ENCODE measurements around the gene NOX1.

NOX1 gene

DNA sequence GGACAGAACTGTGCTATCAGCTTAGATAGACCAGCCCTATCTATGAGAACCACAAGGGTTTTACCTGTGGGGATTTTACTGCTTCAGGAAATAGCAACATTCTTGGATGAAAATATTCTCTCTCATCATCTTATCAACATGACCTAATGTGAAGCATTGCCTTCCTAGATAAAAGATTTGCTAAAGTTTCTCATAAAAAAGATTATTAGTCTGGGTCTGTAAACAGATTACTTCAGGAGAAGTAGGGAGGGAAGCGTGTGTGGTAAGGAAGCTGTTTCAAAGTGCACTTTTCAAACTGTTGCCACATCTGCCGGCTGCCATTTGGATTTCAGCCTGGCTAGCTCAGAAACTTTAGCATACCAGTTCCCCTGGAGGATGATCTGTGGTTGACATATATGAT lies at the start of gene NOX1:
TSS of gene NOX1 (minus strand) at position 35 of the 400 bp plus-strand sequence. CDS start 220 bp downstream, outside the sequence.
- no peak for DNase-seq

DNA sequence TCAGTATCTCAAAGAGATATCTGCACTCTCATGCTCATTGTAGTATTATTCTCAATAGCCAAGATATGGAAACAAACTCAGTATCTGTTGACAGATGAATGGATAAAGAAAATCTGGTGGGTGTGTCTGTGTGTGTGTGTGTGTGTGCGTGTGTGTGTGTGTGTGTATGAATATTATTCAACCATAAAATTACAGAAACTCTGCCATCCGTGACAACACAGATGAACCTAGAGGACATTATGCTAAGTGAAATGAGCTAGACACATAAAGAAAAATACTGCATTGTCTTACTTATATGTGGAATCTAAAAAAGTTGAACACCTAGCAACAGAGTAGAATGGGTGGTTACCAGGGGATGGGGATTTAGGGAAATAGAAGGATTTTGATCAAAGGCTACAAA lies 41.4 kb upstream of the NOX1 start:
- no peak for DNase-seq

DNA sequence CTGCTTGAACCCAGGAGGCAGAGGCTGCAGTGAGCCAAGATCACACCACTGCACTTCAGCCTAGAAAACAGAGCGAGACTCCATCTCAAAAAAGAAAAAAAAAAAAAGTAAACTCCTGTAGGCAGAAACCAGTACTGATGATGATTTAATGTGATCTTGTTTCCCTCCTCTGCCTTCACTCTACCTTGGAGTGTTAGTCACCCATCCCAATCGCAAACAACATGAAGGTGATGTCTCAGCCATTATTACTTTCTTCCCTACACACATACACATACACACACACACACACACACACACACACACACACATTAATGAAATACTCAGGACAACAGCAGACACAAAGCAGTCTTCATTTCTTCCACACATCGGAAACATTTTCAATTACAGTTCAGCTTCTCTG lies 39.0 kb upstream of the NOX1 start:
- no peak for DNase-seq

GRCh38 chrX:100911731-100912130 lies 37.6 kb upstream of the NOX1 start:
- no peak for DNase-seq

DNA sequence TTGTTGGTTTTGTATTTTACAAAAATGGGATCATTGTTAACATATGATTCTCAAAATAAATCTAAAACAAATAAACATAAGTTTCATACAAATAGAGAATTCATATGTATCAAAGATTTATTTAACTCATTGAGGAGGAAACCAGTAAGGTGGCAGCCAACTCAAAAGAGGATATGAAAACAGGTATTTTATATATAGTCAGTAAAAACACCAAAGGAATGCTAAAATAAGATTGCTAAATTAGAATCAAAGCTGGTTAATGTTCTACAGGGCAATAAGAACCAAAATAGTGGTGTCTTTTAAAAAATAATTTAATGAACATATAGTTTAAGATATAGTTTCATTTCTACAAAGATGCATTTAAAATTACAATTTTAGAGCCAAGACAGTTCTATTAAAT lies 31.5 kb upstream of the NOX1 start:
- DNase-seq: no peak

DNA sequence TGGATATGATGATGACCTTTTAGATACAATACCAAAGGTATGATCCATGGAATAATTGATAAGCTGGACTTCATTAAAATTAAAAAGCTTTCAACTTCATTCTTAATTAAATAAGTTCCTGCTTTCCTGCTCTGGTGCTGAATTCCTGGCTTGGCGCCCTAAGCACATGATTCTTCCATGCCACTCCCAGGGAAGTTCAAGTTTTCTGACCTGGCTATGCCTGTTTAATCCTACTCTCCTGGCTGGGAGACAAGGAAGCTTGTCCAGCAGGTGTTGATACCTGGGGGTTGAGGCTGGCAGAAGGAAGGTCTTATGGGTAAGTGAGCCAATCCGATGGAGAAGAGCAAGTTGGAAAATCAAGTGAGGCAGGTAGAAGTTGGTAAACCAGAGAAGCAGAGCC lies 30.3 kb upstream of the NOX1 start:
- no peak for DNase-seq

- peak in 1 of 58 donors; percentile 0 for DNase-seq
Observed at GRCh38 chrX:100895365-100896075, 21.4 kb upstream of the NOX1 start.

DNA sequence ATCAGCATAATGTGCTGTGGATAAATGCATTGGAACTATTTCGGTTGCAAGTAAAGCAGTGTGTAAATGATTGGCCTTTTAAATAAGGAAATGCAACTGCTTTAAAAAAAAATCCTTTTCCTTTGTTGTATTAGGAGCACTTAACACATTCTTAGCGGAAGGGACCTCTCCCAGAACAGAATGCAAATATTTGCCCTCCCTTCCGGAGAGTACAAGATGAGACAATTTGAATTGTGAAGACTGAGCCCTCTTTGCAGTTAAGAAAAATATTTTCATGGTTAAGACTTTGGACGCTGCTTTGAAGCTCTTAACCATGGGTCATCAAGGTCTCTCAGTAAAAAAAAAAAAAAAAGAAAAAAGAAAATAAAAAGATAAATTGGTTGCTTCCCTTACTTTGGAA lies 9.5 kb upstream of the NOX1 start:
- DNase-seq: no peak

GRCh38 chrX:100880368-100880767 lies 6.2 kb upstream of the NOX1 start:
- no peak for DNase-seq

GRCh38 chrX:100871594-100872560 lies 2.3 kb downstream of the NOX1 start:
- no peak for DNase-seq

DNA sequence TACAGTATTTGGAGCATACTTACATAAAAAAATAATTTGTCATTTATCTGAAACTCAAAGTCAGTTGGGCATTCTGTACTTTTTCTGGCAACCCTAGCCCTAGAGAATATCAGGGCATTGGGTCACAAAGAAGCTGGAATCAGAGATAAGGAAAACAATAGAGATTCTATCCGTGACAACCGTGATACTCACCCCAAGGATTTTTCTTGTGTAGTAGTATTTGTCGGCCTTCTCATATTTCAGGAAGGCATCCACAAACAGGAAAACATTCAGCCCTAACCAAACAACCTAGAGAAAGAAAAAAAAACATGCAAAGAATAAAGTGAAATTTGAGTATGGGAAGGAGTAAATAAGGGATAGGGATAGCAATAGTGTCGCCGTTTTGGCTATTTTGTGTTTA lies 3.6 kb downstream of the NOX1 start:
- no peak for DNase-seq

DNA sequence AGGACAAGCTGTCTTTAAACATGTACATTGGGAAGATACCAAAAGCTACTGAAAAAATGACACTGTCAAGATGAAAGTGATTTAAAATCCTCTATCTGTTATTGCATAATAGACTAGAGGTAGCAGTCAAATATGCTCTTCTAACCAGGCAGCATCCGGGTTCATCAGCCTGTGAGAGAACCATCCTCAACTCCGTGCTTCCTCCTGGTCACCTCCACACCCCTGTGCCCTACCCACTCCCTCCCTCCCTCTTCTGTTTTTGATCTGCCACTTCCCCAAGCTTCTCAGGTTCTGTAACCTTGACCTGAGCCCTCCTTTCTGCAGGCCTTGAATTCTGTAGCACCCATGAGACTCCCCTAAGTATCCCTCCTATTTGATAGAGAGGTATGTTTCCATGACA lies 5.9 kb downstream of the NOX1 start:
- DNase-seq: no peak

DNA sequence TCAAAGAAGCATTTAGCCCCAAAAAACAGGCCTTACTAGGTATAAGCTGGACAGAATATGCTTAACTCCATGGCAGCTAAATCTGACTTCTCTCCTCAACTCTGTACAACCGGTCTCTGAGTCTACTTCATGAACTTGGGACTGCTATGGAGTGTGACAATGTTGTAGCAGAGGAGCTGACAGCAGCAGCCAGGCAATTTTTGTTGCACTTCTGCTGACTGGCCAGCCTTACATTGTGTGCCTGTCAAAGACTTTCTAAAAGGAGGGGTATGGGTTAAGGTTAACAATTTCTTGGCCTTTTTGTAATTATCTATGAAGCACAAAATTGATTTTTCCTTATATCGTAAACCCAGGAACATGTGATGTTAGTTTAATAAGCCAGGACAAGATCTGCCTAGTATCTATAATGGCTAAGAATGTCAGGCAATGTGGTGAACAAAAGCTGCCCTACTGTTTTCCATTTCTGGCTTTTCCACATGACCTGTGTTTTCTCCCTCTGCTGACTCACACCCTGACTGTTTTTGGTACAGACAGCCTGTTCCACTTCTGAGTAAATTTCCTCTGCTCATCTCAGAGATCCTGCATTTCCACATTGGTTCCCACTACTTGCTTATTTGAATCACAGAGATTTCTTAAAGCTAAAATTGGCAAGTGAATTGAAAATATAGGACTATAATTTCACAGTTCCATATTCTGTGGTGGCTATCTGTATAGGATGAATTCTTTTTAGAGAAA lies 9.3 kb downstream of the NOX1 start:
- DNase-seq: peak in 17 of 58 donors; percentile 0 to 23 (median 0)

- DNase-seq: no peak
Observed at GRCh38 chrX:100863326-100863864, 10.8 kb downstream of the NOX1 start.

GRCh38 chrX:100852810-100853209 lies 21.3 kb downstream of the NOX1 start:
- DNase-seq: no peak

GRCh38 chrX:100850317-100850716 lies 23.8 kb downstream of the NOX1 start:
- no peak for DNase-seq

DNA sequence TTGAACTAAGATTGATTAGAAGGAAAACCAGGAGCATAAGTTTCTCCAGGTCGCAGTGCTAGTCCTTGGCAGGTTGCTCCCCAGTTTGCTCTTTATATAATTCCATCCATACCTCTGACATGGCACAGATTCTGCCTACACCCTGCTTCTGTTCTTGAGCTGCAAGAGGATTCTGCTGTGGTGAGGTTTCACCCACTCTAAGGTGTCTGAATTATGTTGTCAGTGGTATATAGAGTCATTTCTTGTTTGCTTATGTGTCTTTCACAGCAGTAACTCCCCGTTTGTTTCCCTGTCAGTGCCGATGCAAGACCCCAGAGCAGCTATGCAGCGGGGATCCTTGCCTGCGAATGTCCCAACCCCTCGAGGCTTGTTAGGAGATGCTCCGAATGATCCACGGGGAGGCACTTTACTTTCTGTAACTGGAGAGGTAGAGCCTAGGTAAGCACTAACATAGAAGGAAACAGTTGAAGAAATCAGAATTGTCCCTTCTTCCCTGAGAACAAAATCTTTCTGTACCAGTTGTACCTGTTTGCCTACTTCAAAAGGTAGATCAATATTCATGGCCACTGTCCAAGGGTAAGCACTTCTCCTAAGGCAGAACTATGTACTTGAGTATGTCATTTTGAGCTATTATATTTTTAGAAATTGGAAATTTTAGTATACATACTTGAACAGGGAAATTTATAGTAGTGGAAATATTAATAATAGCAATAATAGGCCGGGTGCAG lies 42.8 kb downstream of the NOX1 start:
- no peak for DNase-seq

- DNase-seq: no peak
Observed at GRCh38 chrX:100830547-100830946, 43.6 kb downstream of the NOX1 start.

DNA sequence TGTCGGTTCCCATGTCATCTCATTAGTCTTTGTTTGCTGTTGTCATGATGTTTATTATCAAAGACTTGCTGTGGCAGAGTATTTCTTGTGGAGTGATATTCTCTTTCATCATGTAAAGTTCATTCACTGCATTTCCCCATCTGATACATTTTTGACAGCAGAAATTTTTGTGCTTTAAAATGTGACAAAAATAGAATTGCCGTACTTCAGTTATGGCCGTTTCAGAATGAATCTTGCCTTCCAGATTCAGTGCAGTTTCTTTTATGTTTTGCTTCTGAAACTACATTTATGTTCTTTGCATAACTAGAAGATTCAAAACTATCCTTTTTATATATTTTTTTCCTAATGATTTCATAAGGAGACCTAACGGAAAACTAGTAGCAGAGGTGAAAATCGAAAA lies 44.0 kb downstream of the NOX1 start:
- DNase-seq: no peak

GRCh38 chrX:100829730-100830129 lies 44.4 kb downstream of the NOX1 start:
- no peak for DNase-seq

Measured in anterior cingulate cortex (tissue), 58 donors.